ENCODE measurements around the gene SPECC1L.

GRCh38 chr22:24407278-24407665, 136.6 kb downstream of the SPECC1L start:
- TF ChIP-seq EZH2 (IDR thresholded peaks at IDR 0.05; ENCODE audit: insufficient read depth, poor library complexity, severe bottlenecking) (no peak), EZH2phosphoT487 (IDR thresholded peaks at IDR 0.05; ENCODE audit: insufficient read depth, low read depth) (no peak)

Measured in GM23248 (cell line).